HCT116 (cell line): ENCODE data around the gene INPP5J. TPM values are rescaled to one million over a fixed set of nuclear protein-coding genes. Genes with fewer than 3 reads are reported as not detected.
A peak's percentile ranks its signal among the peaks of the same experiment; 100 is the strongest.

Experiments used
- ATAC-seq: fragments of 200-7000 bp; cut with Tn5 transposase; 2 replicates; pipeline ENCODE4 v1.9.1; 2020; ENCODE audit warnings: mild to moderate bottlenecking, moderate library complexity
- BruUV-seq: library from RNA; stranded (reverse); fragments of 400-500 nt; replicated peaks from 2 replicates; lab custom pipeline; 2021; lab: Mats Ljungman, UMichigan
- CTCF ChIA-PET: fragments of 300-600 bp; sonication (Branson Sonifier 250); formaldehyde crosslinking; loops from one replicate; lab custom pipeline; 2021; ENCODE audit warnings: antibody characterized with exemption; lab: Charles Lee
- POLR2A ChIA-PET: fragments of 300-600, 350-600 bp; sonication (Branson Sonifier 250); formaldehyde crosslinking; loops from one replicate; lab custom pipeline; 2021; ENCODE audit warnings: antibody characterized with exemption; lab: Charles Lee
- RAD21 ChIA-PET, 2 experiments: fragments of 300-600 bp; sonication (Branson Sonifier 250); formaldehyde crosslinking; loops; one replicate each; lab custom pipeline; 2023; ENCODE audit warnings: low total read pairs in 2 of 2; ENCODE audit not compliant: uncharacterized antibody in 2 of 2, unreplicated experiment in 2 of 2, low non-redundant PET in 1 of 2; lab: Charles Lee
- DNase-seq: peaks from one replicate; pipeline ENCODE4 v3.0.0-alpha.2; 2010; ENCODE audit warnings: low read depth, low spot score
- H2AFZ ChIP-seq: fragments of 200-600 bp; shearing (Covaris generic), sonication (generic); 2 replicates; pipeline ENCODE4 v1.6.1; 2017; ENCODE audit warnings: low read depth, mixed run types, mixed read lengths, antibody characterized with exemption, low read length; ENCODE audit not compliant: poor library complexity, severe bottlenecking
- H3K27ac ChIP-seq: 2 replicates; pipeline ENCODE4 v1.5.1; 2012; ENCODE audit warnings: low read depth, low read length
- H3K27me3 ChIP-seq: fragments of 200-600 bp; sonication (generic); 2 replicates; pipeline ENCODE4 v1.6.1; 2016; ENCODE audit warnings: mixed run types, low read length, mixed read lengths; ENCODE audit not compliant: insufficient read depth
- H3K36me3 ChIP-seq, 2 experiments: fragments of 200-500 bp in 1 of 2; fragments of 200-600 bp in 1 of 2; sonication (Bioruptor generic) in 1 of 2; sonication (generic) in 1 of 2; 2 replicates each; pipeline versions ENCODE4 v1.5.1 to v1.6.1; 2014 to 2016; ENCODE audit warnings: low read length in 2 of 2, inconsistent platforms in 1 of 2, mixed read lengths in 1 of 2, mixed run types in 1 of 2; ENCODE audit not compliant: insufficient read depth in 2 of 2, control insufficient read depth in 1 of 2
- H3K4me1 ChIP-seq, 2 experiments: fragments of 200-600 bp in 1 of 2; sonication (generic) in 1 of 2; 2 replicates each; pipeline versions ENCODE4 v1.5.1 to v1.6.1; 2012 to 2017; ENCODE audit warnings: low read length in 2 of 2, inconsistent platforms in 1 of 2, mild to moderate bottlenecking in 1 of 2, mixed read lengths in 1 of 2, mixed run types in 1 of 2, moderate library complexity in 1 of 2; ENCODE audit not compliant: insufficient read depth in 2 of 2, control insufficient read depth in 1 of 2
- H3K4me2 ChIP-seq: fragments of 200-600 bp; sonication (generic); 2 replicates; pipeline ENCODE4 v1.6.1; 2017; ENCODE audit warnings: mixed run types, low read length, mixed read lengths
- H3K4me3 ChIP-seq, 2 experiments: fragments of 200-600 bp in 1 of 2; sonication (generic) in 1 of 2; replicated peaks in 1 of 2; 2 replicates each; pipeline ENCODE4 v1.5.1; 2011 to 2016; ENCODE audit warnings: low read length in 2 of 2, control low read depth in 1 of 2, low read depth in 1 of 2, mild to moderate bottlenecking in 1 of 2, mixed read lengths in 1 of 2, mixed run types in 1 of 2
- H3K79me2 ChIP-seq: fragments of 200-600 bp; sonication (generic); 2 replicates; pipeline ENCODE4 v1.6.1; 2017; ENCODE audit warnings: mild to moderate bottlenecking, mixed run types, low read length, moderate library complexity, mixed read lengths; ENCODE audit not compliant: insufficient read depth
- H3K9ac ChIP-seq: fragments of 200-600 bp; sonication (generic); 2 replicates; pipeline ENCODE4 v1.6.1; 2016; ENCODE audit warnings: low read length, mixed read lengths
- H3K9me2 ChIP-seq: fragments of 200-600 bp; sonication (generic), shearing (Covaris generic); 2 replicates; pipeline ENCODE4 v1.6.1; 2017; ENCODE audit warnings: mixed run types, mild to moderate bottlenecking, moderate library complexity; ENCODE audit not compliant: insufficient read depth
- H3K9me3 ChIP-seq, 2 experiments: fragments of 200-500 bp in 1 of 2; fragments of 200-600 bp in 1 of 2; sonication (Bioruptor generic) in 1 of 2; sonication (generic) in 1 of 2; 2 replicates each; pipeline ENCODE4 v1.6.1; 2014 to 2017; ENCODE audit warnings: low read length in 2 of 2, mixed read lengths in 2 of 2, inconsistent platforms in 1 of 2, low read depth in 1 of 2, mild to moderate bottlenecking in 1 of 2, mixed run types in 1 of 2, moderate library complexity in 1 of 2; ENCODE audit not compliant: control insufficient read depth in 1 of 2, insufficient read depth in 1 of 2
- H4K20me1 ChIP-seq: fragments of 200-600 bp; sonication (generic), shearing (Covaris generic); 2 replicates; pipeline ENCODE4 v1.6.1; 2017; ENCODE audit warnings: mixed run types, mild to moderate bottlenecking, moderate library complexity; ENCODE audit not compliant: insufficient read depth
- CBX3 ChIP-seq: IDR thresholded peaks from 2 replicates; pipeline ENCODE4 v1.6.1; 2012; ENCODE audit warnings: low read depth
- ELF1 ChIP-seq: IDR thresholded peaks from 2 replicates; pipeline ENCODE4 v1.6.1; 2012; ENCODE audit warnings: low read depth, borderline replicate concordance
- EZH2 ChIP-seq: fragments of 200-600 bp; sonication (generic); IDR thresholded peaks from 2 replicates; pipeline ENCODE4 v1.6.1; 2017; ENCODE audit warnings: antibody characterized with exemption, mixed run types
- FOSL1 ChIP-seq: IDR thresholded peaks from 2 replicates; pipeline ENCODE4 v1.6.1; 2012; ENCODE audit warnings: low read depth
- JUND ChIP-seq: IDR thresholded peaks from 2 replicates; pipeline ENCODE4 v1.6.1; 2012
- POLR2A ChIP-seq: IDR thresholded peaks from 2 replicates; pipeline ENCODE4 v1.7.0; 2011; ENCODE audit warnings: borderline replicate concordance; ENCODE audit not compliant: insufficient read depth, insufficient read length; ENCODE audit errors: extremely low read depth
- POLR2AphosphoS5 ChIP-seq: IDR thresholded peaks from 2 replicates; pipeline ENCODE4 v1.6.1; 2011; ENCODE audit warnings: mild to moderate bottlenecking, low read depth, low read length, moderate library complexity
- YY1 ChIP-seq: IDR thresholded peaks from 2 replicates; pipeline ENCODE4 v1.6.1; 2011; ENCODE audit warnings: low read length, low read depth, moderate library complexity, mild to moderate bottlenecking; ENCODE audit not compliant: insufficient replicate concordance; ENCODE audit errors: extremely low read depth
- intact Hi-C: fragments of 100-400 bp; cut with micrococcal nuclease; formaldehyde crosslinking; loops from 2 replicates; pipeline ENCODE4 v1.10.0; 2022
- total RNA-seq: library from RNA; stranded (reverse); gene quantifications from one replicate; pipeline ENCODE4 v1.2.1, GENCODE V29; 2021; ENCODE audit not compliant: unreplicated experiment
- TF ChIP-seq, protein P1 (sequence below): IDR thresholded peaks from 2 replicates; pipeline ENCODE4 v1.6.1; 2012

INPP5J gene
- total RNA-seq, 1 experiment from 2014 or later, result 8.9 TPM

DNA sequence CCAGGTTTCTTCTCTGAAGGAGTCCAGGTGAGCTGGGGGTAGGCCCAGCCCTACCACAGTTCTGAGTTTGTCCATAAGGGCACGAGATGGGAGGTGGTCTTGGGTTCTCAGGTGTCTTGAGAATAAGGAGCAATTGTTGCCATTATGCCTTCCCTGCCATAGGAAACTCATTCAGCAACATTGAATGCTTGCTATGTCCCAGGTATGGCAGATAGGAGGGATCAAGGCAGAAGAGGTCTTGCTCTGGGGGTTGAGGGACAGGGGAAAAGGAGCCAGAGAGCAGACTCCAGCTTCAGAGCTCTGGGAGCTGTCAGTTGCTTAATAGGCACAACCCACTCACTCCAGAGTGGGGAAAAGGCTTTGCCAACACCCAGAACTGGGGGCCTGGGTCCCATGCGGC lies 19.7 kb upstream of the INPP5J start:
- H3K27me3 ChIP-seq, result no peaks in the 10 kb centered on the region
- peaks cover 11 to 32% of the 10 kb centered on the region in 2 experiments; a peak in 3 of 4 replicates for H3K4me1 ChIP-seq
- no peak overlapping the region for H3K4me3 ChIP-seq
- no peak for ATAC-seq
- H3K27ac ChIP-seq, result no peak overlapping the region
- BruUV-seq, result no TSS peak
- no peaks in the 10 kb centered on the region; the same call in 1 of the 2 replicates for H3K79me2 ChIP-seq
- TF ChIP-seq CBX3, result no peak
- TF ChIP-seq FOSL1, result no peak
- TF ChIP-seq, protein P1, sequence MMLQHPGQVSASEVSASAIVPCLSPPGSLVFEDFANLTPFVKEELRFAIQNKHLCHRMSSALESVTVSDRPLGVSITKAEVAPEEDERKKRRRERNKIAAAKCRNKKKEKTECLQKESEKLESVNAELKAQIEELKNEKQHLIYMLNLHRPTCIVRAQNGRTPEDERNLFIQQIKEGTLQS, result no peak
- TF ChIP-seq YY1, result no peak
- no peak for TF ChIP-seq POLR2A
- TF ChIP-seq EZH2, result no peak
- TF ChIP-seq JUND, result no peak
- TF ChIP-seq ELF1, result no peak
- H3K9me3 ChIP-seq, result no peaks in the 10 kb centered on the region
- H3K4me2 ChIP-seq, result no peak overlapping the region
- ChIA-PET POLR2A (no interaction called here), CTCF (interaction anchor here (1.2 to 1.5 kb wide), 2 partner anchors 18 to 21 kb away, joined by 4 to 6 read pairs; no protein-coding TSS in a partner anchor), RAD21 (no interaction called here)
- H3K9ac ChIP-seq, result no peak overlapping the region
- H3K36me3 ChIP-seq, result peaks cover 11 to 29% of the 10 kb centered on the region in 2 experiments
- no peaks in the 10 kb centered on the region for H4K20me1 ChIP-seq
- H3K9me2 ChIP-seq, result no peaks in the 10 kb centered on the region
- H2AFZ ChIP-seq, result no peak overlapping the region
- intact Hi-C loops, result no loop called here
- no peak for DNase-seq

GRCh38 chr22:31103899-31104694 lies 18.7 kb upstream of the INPP5J start:
- ChIA-PET POLR2A (no interaction called here), CTCF (interaction anchor here (1.5 kb wide), 1 partner anchor 19 kb away, joined by 6 read pairs; no protein-coding TSS in a partner anchor), RAD21 (no interaction called here)
- peak; percentile 28; the same call in 1 of the 2 replicates for TF ChIP-seq POLR2AphosphoS5
- no peak for TF ChIP-seq POLR2A
- Histone ChIP-seq H3K4me1 (peaks cover 14 to 32% of the 10 kb centered on the region in 2 experiments; a peak in 3 of 4 replicates), H2AFZ (no peak overlapping the region), H3K9me2 (no peaks in the 10 kb centered on the region), H3K79me2 (no peaks in the 10 kb centered on the region; the same call in 1 of the 2 replicates), H4K20me1 (no peaks in the 10 kb centered on the region), H3K27me3 (no peaks in the 10 kb centered on the region), H3K27ac (no peak overlapping the region), H3K9me3 (no peaks in the 10 kb centered on the region), H3K4me2 (no peak overlapping the region), H3K36me3 (peaks cover 11 to 22% of the 10 kb centered on the region in 2 experiments; a peak in 3 of 4 replicates), H3K9ac (no peak overlapping the region), H3K4me3 (no peak overlapping the region)
- ATAC-seq (no peak), DNase-seq (no peak)
- no TSS peak for BruUV-seq
- intact Hi-C loops, result no loop called here
